DMS53 treated with DMSO at 0.1 percent for 48 hours (cell line): ENCODE results near the gene BMP8A.
A peak's percentile ranks its signal among the peaks of the same experiment; 100 is the strongest.
"Not testable (repeated sequence)": the region's sequence is repeated elsewhere in the genome, so short reads cannot be mapped to it uniquely, and the experiment has no call there.

ENCODE experiments used
- DNase-seq: peaks from one replicate; lab custom pipeline; 2025; ENCODE audit not compliant: unreplicated experiment; lab: John Stamatoyannopoulos, UW

Gene BMP8A

GRCh38 chr1:39481289-39481688 is 10.1 kb upstream of the BMP8A start:
- no peak for DNase-seq

GRCh38 chr1:39483276-39483675 is 8.2 kb upstream of the BMP8A start:
- no peak for DNase-seq

GRCh38 chr1:39484564-39484963 is 6.9 kb upstream of the BMP8A start:
- no peak for DNase-seq

DNA sequence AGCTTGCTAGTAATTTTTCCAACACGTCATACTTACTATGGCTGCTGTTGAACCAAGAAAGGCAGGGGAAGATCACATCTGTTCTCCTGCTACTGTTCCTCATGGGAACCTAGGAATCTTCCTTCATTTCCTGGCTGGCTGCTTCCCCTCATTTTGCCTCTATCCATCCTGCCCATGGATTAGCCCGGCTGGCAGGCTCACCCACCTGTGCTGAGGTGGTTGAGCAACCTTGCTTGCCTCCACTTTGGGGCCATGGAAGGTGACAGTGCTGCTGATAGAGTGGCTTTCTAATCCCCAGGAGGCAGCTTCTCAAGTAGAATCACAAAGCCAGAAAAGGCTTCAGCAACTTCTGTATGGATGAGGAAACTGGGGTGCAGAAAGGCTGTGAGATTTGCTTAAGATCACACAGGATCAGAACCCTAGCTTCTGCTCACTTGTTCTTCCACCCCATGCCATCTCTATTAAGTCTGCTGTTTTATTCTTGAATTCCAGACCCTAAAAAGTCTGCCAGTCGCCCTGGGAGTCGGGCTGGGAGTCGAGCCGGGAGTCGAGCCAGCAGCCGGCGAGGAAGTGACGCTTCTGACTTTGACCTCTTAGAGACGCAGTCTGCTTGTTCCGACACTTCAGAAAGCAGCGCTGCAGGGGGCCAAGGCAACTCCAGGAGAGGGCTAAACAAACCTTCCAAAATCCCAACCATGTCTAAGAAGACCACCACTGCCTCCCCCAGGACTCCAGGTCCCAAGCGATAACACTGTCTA is 6.2 kb upstream of the BMP8A start:
- no peak for DNase-seq

DNA sequence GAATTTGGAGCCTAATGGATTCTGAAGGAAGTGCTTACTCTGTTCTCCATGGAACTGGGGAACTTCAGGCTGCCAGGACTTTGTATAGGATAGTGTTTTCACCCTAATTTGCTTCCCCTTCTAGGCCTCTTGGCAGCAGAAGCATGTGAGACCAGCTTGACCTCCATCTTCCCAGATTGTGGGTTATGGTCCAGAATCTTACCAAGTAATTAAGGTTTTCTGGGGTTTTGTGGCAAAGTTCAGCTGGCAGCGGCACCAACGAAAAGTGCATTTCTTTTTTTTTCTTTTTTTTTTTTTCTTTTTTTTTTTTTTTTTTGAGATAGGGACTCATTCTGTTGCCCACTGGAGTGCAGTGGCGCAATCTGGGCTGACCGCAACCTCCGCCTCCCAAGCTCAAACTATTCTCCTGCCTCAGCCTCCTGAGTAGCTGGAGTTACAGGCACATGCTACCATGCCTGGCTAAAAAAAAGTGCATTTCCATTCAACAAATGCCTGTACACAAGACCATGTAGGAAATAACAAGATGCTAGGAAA is 3.4 kb upstream of the BMP8A start:
- no peak for DNase-seq

GRCh38 chr1:39488793-39489566 is 2.5 kb upstream of the BMP8A start:
- no peak for DNase-seq

DNA sequence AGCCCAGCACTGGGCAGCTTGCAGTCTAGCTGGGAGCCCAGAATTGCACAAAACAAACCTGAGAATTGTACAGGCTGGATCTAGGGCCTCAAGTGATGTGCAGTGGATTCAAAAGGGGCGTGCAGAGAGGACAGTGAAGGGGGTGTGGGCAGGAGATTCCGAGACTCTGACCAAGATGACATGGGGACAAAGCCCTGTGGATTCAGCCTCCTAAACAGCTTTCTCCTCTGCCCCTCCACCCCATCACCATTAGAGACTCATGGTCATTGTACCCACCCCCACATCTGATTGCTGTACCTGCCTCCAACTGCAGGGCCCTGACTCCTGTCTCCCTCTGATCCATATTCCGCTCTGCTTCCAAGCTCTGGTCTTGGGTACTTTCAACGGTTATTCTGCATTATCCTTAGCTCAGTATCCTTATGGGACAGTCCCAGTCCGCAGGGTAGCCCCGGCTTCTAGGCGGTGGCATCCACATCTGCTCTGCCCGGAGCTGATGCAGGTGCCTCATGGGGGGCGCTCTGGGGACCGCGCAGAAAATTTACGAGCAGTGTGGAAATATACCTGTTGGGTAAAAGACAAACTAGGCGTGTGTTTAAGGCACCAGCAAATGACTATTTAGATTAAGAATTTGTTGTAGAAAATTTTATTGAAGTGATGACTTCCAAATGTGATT is 1.7 kb upstream of the BMP8A start:
- no peak for DNase-seq

DNA sequence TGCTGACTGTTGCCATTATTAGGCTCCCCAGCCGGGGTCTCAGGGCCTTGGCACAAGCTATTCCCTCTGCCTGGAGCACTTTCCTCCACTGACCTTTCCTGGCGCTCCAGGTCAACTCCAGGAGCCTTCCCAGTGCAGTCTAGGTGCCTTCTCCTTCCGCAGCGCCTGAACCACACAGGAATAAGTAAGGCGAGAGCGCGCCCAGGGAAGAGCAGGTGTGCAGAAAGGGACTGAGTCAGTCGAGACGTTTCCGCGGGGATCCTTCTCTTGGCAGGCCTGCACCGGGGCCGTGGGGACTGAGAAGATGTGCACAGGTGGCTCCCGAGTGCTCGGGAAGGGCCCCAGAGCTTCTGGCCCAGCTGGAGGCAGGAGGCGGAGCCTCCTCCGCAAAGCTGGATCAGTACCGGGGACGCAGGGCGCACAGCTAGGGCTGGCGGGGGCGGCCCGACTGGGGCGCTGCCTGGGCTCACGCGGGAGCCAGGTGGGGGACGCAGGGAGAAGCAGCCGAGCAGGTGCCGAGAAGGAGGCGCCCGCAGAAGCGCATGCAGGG is 765 bp upstream of the BMP8A start:
- peak; percentile 63 for DNase-seq

GRCh38 chr1:39492118-39493042 is 944 bp downstream of the BMP8A start:
- DNase-seq, result not testable (repeated sequence)

- not testable (repeated sequence) for DNase-seq
Observed at GRCh38 chr1:39493043-39493810, 1.8 kb downstream of the BMP8A start.

DNA sequence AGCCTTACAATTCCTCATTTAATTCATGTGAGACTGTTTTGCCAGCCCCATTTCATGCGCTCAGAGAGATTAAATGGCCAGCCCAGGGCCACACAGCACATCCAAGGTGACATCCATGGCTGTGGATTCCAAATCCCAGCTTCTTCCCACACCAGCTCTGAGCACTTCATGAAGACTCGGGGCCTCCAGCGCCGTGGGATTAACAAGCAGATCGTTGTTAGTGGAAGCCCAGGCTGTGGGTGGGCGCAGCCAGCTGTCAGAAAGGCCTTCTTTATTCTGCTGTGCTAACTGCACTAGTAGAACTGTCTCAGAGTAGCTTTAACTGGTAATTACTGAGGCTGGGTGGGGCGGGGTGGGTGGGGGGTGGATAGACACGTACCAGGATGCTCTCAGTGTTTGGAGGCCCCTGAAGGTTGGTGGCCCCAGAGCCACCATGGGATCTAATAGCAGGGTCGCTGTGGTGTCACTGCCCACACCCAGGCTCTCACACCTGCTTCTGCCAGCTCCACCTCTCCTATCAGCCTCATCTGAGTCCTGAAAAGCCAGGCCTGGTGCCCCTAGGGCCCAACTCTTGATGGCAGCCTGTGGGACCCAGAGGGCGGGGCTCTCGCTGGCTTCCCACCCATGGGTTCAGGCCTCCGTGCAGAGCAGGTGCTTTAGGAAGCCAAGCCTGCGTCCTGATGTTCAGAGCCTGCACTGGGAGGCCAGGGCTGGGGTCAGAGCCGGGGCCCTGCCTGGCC is 3.4 kb downstream of the BMP8A start:
- DNase-seq, result no peak

DNA sequence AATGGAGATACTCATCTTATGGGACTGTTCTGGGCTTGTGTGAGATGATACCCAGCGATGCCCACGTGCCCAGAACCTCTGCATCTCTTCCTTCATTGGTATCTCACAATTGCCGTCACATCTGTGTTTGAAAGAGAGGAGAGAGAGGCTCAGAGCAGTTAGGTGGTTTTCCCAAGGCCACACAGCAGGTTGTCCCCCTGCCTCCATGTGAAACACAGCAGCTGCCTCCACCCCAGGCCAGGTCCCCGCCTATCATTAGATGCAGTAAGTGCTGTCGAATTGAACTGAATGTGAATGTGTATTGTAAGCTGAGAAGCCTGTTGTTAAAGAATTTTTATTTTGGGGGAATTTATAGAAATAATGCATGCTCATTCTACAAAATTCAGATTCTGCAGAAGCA is 5.1 kb downstream of the BMP8A start:
- not testable (repeated sequence) for DNase-seq

DNA sequence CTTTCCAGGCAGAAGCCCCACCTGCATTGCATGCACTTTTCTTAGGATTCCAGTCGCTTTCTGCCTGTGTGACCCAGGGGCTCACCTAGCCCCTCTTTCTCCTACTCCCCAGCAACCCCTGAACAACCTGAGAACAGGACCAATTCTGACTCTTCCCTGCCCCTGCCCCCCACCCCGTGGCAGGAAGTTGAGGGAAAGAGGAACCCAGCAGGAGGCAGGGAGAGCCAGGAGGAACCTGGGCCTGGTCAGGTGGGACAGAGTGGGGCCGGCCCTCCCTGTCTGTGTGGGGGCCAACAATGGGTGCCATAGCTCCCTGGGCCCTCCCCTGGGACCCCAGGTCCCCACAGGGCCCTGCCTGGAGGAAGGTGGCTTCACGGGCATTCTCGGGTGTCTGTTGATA is 6.1 kb downstream of the BMP8A start:
- no peak for DNase-seq

DNA sequence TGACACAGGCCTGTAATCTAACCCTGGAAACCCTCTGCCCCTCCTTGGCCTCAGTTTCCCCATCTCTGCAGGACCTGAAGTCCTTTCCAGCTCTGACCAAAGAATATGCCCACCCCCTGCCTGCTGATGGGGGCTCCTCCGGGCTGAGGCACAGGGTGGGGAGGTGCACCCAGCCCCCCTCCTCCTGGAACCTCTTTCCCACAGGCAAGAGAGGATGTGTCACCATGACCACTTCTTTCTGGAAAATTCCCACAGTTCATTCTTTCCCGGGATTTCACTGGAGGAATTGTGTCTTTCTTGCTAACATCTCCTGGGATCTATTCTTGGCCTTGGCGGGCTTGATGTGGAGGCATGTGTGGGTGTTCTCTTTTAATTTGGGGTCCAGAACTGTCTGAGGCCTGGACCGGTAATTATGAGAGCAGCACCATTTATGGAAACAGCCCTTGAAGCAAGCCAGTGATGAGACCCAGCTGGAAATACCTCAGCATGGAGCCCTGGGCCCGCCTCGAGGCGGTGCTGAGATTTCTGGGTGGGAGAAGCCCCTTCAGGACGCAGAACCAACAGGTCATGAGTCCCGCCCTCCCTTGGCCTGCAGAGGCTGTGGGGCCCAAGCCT is 6.8 kb downstream of the BMP8A start:
- not testable (repeated sequence) for DNase-seq

DNA sequence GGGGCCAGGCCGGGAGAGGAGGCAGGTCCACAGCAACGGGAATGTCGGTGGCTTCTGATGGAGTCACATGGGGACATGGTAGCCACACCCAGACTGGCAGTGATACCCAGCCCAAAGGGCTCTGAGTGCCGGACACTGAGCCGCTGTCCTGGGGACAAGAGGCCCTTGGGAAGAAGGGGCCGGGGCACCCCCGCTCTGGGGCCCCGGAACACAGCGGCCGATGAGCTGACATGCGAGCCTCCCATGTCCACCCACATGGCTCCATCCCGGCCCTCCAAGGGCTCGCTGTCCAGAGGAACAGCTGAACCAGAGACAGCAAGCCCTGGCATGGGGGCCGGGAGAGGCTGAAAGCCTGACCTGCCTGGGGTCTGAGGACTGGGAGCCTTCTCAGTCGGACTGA is 7.4 kb downstream of the BMP8A start:
- DNase-seq, result not testable (repeated sequence)

DNA sequence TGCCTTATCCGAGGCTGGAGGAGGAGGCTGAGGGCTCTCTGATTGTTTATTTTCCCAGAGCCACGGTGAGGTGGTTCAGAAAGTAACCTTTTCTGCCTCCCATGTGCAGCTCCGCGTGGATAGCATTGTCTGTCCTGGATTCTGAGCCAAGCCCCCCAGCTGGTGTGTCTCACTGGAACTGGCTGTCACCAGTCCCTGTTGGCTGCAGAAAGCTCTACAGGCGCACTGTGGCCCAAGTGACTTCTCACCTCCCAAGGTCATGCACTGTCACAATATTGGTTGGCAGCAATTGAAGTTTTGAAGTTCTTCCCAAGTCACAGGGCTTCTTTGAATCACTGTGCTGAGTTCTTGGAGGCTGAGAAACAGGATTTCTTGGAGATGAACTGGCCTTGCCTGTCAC is 8.2 kb downstream of the BMP8A start:
- no peak for DNase-seq

GRCh38 chr1:39500862-39501389 is 9.5 kb downstream of the BMP8A start:
- DNase-seq, result no peak

GRCh38 chr1:39501666-39502065 is 10.2 kb downstream of the BMP8A start:
- no peak for DNase-seq
